Measurements from ENCODE around the gene CLPSL2.
"Not testable (repeated sequence)": the region's sequence is repeated elsewhere in the genome, so short reads cannot be mapped to it uniquely, and the experiment has no call there.

The CLPSL2 gene

DNA sequence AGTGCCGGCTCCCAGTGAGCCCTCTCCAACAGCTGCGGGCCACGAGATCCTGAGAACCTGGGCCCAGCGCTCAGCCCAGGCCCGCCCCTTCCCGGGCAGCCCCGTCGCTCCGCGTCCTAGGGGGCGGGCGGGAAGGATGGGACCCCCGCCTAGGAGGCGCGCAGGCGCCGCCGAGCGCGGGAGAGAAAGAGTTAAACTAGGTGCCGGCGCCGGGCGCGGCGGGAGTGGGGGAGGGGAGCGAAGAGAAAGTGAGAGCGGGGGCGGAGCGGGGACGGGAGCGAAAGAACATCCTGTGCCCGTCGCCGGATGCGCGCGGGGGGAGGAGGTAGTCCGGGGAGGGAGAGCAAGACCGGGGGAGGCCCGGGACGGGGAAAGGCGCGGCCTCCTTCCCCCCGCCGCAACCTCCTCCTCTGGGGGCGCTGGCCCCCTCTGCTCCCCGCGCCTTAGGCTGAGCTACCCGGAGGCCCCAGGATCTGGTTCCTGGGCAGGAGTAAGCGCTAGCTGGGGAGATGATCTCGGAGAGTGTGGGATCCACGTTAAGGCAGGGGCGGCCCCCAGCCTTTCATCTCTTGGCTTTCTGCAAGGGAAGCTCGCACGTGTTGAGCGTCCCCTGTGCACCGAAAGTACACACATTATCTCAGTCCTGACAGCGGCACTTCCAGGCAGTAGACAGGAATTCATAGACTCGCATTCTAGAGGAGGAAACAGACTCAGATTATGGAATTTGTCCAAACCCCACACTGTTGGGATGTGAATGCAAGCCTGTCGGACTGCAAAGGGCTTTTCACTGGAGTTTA, 44.5 kb upstream of the CLPSL2 start:
- H3K79me2 ChIP-seq (ENCODE audit: control insufficient read depth, insufficient read depth, low read length, poor library complexity), result peaks cover 2% of the 10 kb centered on the region
- H3K9me3 ChIP-seq (ENCODE audit: insufficient read depth, low read depth, low read length), result peaks cover 2% of the 10 kb centered on the region
- peak overlapping the region; percentile 23 for H3K14ac ChIP-seq (ENCODE audit: low read length)
- H2AK5ac ChIP-seq (ENCODE audit: low read length), result no peak overlapping the region
- H2BK120ac ChIP-seq (ENCODE audit: insufficient read depth, low read length, poor library complexity), result peak overlapping the region; percentile 67
- H3K9ac ChIP-seq (ENCODE audit: low read length), result peak overlapping the region; percentile 70
- peak overlapping the region; percentile 38 for H3K18ac ChIP-seq (ENCODE audit: low read length)
- peaks cover 15% of the 10 kb centered on the region for H3K79me1 ChIP-seq (ENCODE audit: low read length)
- WGBS (ENCODE audit: extremely low coverage, insufficient coverage, insufficient read length), result no CpG with 5 or more reads among the region's 61 CpGs
- peak overlapping the region; percentile 69 for H3K27ac ChIP-seq (ENCODE audit: low read depth, low read length)
- H3K23ac ChIP-seq (ENCODE audit: low read length), result no peak overlapping the region
- H3K4me3 ChIP-seq (ENCODE audit: low read depth, low read length), result peak overlapping the region; percentile 74
- peak overlapping the region; percentile 67 for H4K8ac ChIP-seq (ENCODE audit: low read depth, low read length)
- peak overlapping the region; percentile 94 for H3K4me2 ChIP-seq (ENCODE audit: low read length)
- no peaks in the 10 kb centered on the region for H3K27me3 ChIP-seq (ENCODE audit: insufficient read depth, low read length)
- peak; percentile 12 to 50 for DNase-seq
- no peak overlapping the region for H3K4ac ChIP-seq (ENCODE audit: low read depth, low read length)
- peak overlapping the region; percentile 88 for H2AFZ ChIP-seq (ENCODE audit: insufficient read depth, low read length, poor library complexity)
- H4K91ac ChIP-seq (ENCODE audit: low read depth, low read length), result peak overlapping the region; percentile 64
- peak overlapping the region; percentile 25 for H2BK12ac ChIP-seq (ENCODE audit: low read length)
- peaks cover 13% of the 10 kb centered on the region in 2 experiments for H3K4me1 ChIP-seq (ENCODE audit: control insufficient read depth in 1 of 2, insufficient read depth in 2 of 2, low read length in 2 of 2)
- peak overlapping the region; percentile 19 for H4K12ac ChIP-seq (ENCODE audit: low read depth, low read length)
- H2BK5ac ChIP-seq (ENCODE audit: low read depth, low read length, poor library complexity), result peak overlapping the region; percentile 83
- H3K36me3 ChIP-seq (ENCODE audit: control insufficient read depth in 1 of 2, insufficient read depth in 2 of 2, low read length in 2 of 2), result no peaks in the 10 kb centered on the region

DNA sequence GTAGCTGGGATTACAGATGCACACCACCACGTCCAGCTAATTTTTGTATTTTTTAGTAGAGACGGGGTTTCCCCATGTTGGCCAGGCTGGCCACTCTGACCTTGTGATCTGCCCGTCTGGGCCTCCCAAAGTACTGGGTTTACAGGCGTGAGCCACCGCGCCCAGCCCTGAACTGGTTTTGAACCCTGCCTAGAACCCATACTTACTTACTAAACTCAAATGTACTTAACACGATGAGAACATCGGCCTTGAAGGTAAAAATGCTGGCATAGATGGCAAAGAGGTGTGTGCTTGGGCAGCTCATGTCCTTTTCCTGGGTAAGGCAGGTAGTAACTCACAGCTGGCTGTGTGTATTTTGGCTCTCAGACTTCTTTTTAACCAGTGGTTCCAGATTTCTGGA, 42.8 kb upstream of the CLPSL2 start:
- H3K9me3 ChIP-seq (ENCODE audit: insufficient read depth, low read depth, low read length), result peaks cover 2% of the 10 kb centered on the region
- no peaks in the 10 kb centered on the region for H3K36me3 ChIP-seq (ENCODE audit: control insufficient read depth in 1 of 2, insufficient read depth in 2 of 2, low read length in 2 of 2)
- H3K9ac ChIP-seq (ENCODE audit: low read length), result no peak overlapping the region
- no peak for DNase-seq
- H3K4me2 ChIP-seq (ENCODE audit: low read length), result no peak overlapping the region
- no peaks in the 10 kb centered on the region for H3K79me2 ChIP-seq (ENCODE audit: control insufficient read depth, insufficient read depth, low read length, poor library complexity)
- H4K12ac ChIP-seq (ENCODE audit: low read depth, low read length), result no peak overlapping the region
- peaks cover 6% of the 10 kb centered on the region for H3K79me1 ChIP-seq (ENCODE audit: low read length)
- no peak overlapping the region for H2AK5ac ChIP-seq (ENCODE audit: low read length)
- no peak overlapping the region for H2BK12ac ChIP-seq (ENCODE audit: low read length)
- no peak overlapping the region for H2BK5ac ChIP-seq (ENCODE audit: low read depth, low read length, poor library complexity)
- H3K4me3 ChIP-seq (ENCODE audit: low read depth, low read length), result no peak overlapping the region
- no peak overlapping the region for H3K18ac ChIP-seq (ENCODE audit: low read length)
- H3K14ac ChIP-seq (ENCODE audit: low read length), result no peak overlapping the region
- no peak overlapping the region for H3K27ac ChIP-seq (ENCODE audit: low read depth, low read length)
- H4K91ac ChIP-seq (ENCODE audit: low read depth, low read length), result no peak overlapping the region
- WGBS (ENCODE audit: extremely low coverage, insufficient coverage, insufficient read length), result no CpG with 5 or more reads among the region's 8 CpGs
- no peaks in the 10 kb centered on the region for H3K27me3 ChIP-seq (ENCODE audit: insufficient read depth, low read length)
- peaks cover 2% of the 10 kb centered on the region in 2 experiments for H3K4me1 ChIP-seq (ENCODE audit: control insufficient read depth in 1 of 2, insufficient read depth in 2 of 2, low read length in 2 of 2)
- H3K23ac ChIP-seq (ENCODE audit: low read length), result no peak overlapping the region
- H2BK120ac ChIP-seq (ENCODE audit: insufficient read depth, low read length, poor library complexity), result no peak overlapping the region
- H2AFZ ChIP-seq (ENCODE audit: insufficient read depth, low read length, poor library complexity), result no peak overlapping the region
- no peak overlapping the region for H4K8ac ChIP-seq (ENCODE audit: low read depth, low read length)
- H3K4ac ChIP-seq (ENCODE audit: low read depth, low read length), result no peak overlapping the region

DNA sequence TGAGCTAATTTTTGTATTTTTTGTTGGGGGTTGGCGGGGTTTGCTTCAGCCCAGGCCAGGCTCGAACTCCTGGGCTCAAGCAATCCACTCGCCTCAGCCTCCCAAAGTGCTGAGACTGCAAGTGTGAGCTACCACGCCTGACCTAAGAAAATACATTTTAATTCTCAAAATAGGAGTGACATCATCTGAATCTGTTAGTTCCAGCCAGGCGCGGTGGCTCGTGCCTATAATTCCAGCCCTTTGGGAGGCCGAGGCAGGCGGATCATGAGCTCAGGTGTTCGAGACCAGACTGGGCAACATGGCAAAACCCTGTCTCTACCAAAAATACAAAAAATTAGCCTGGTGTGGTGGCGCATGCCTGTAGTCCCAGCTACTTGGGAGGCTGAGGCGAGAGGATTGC, 42.1 kb upstream of the CLPSL2 start:
- no CpG with 5 or more reads among the region's 12 CpGs for WGBS (ENCODE audit: extremely low coverage, insufficient coverage, insufficient read length)
- not testable (repeated sequence) for H2BK5ac ChIP-seq (ENCODE audit: low read depth, low read length, poor library complexity); H2BK120ac ChIP-seq (ENCODE audit: insufficient read depth, low read length, poor library complexity); H3K27me3 ChIP-seq (ENCODE audit: insufficient read depth, low read length); H3K27ac ChIP-seq (ENCODE audit: low read depth, low read length); H3K23ac ChIP-seq (ENCODE audit: low read length); DNase-seq; H3K4ac ChIP-seq (ENCODE audit: low read depth, low read length); H4K12ac ChIP-seq (ENCODE audit: low read depth, low read length); H3K9ac ChIP-seq (ENCODE audit: low read length); H3K4me1 ChIP-seq (ENCODE audit: control insufficient read depth in 1 of 2, insufficient read depth in 2 of 2, low read length in 2 of 2); H3K36me3 ChIP-seq (ENCODE audit: control insufficient read depth in 1 of 2, insufficient read depth in 2 of 2, low read length in 2 of 2); H3K4me3 ChIP-seq (ENCODE audit: low read depth, low read length); H3K4me2 ChIP-seq (ENCODE audit: low read length); H3K79me2 ChIP-seq (ENCODE audit: control insufficient read depth, insufficient read depth, low read length, poor library complexity); H4K8ac ChIP-seq (ENCODE audit: low read depth, low read length); H4K91ac ChIP-seq (ENCODE audit: low read depth, low read length); H3K18ac ChIP-seq (ENCODE audit: low read length); H2AFZ ChIP-seq (ENCODE audit: insufficient read depth, low read length, poor library complexity); H3K79me1 ChIP-seq (ENCODE audit: low read length); H3K9me3 ChIP-seq (ENCODE audit: insufficient read depth, low read depth, low read length); H2BK12ac ChIP-seq (ENCODE audit: low read length); H2AK5ac ChIP-seq (ENCODE audit: low read length); H3K14ac ChIP-seq (ENCODE audit: low read length)

DNA sequence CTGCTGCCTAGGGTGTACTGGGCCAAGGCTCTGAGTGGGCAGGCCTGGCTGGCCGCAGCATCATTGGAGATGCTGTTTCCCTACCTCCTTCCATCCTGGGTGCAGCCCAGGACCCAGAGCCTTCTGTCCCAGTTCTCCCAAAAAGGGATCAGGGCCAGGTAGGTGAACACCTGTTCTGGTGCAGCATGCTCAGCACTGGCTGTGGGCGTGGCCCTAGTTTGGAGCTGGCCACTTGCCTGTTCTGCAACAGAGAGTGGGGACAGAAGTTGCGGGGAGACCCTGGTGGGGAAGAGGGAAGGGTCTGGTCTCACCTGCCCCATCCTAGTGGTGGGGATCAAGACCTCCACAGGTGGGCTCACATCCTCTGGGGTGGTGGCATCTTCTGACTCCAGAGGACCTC, 40.9 kb upstream of the CLPSL2 start:
- no CpG with 5 or more reads among the region's 3 CpGs for WGBS (ENCODE audit: extremely low coverage, insufficient coverage, insufficient read length)
- Histone ChIP-seq H3K9ac (ENCODE audit: low read length) (no peak overlapping the region), H4K91ac (ENCODE audit: low read depth, low read length) (no peak overlapping the region), H3K4me3 (ENCODE audit: low read depth, low read length) (no peak overlapping the region), H3K18ac (ENCODE audit: low read length) (no peak overlapping the region), H2AK5ac (ENCODE audit: low read length) (no peak overlapping the region), H3K79me1 (ENCODE audit: low read length) (peaks cover 6% of the 10 kb centered on the region), H3K79me2 (ENCODE audit: control insufficient read depth, insufficient read depth, low read length, poor library complexity) (no peaks in the 10 kb centered on the region), H3K4me1 (ENCODE audit: control insufficient read depth in 1 of 2, insufficient read depth in 2 of 2, low read length in 2 of 2) (peaks cover 7 to 8% of the 10 kb centered on the region in 2 experiments), H3K14ac (ENCODE audit: low read length) (no peak overlapping the region), H3K36me3 (ENCODE audit: control insufficient read depth in 1 of 2, insufficient read depth in 2 of 2, low read length in 2 of 2) (no peaks in the 10 kb centered on the region), H3K9me3 (ENCODE audit: insufficient read depth, low read depth, low read length) (peaks cover 2% of the 10 kb centered on the region), H2AFZ (ENCODE audit: insufficient read depth, low read length, poor library complexity) (no peak overlapping the region), H2BK5ac (ENCODE audit: low read depth, low read length, poor library complexity) (no peak overlapping the region), H2BK12ac (ENCODE audit: low read length) (no peak overlapping the region), H3K4me2 (ENCODE audit: low read length) (no peak overlapping the region), H4K8ac (ENCODE audit: low read depth, low read length) (no peak overlapping the region), H3K4ac (ENCODE audit: low read depth, low read length) (no peak overlapping the region), H3K23ac (ENCODE audit: low read length) (no peak overlapping the region), H2BK120ac (ENCODE audit: insufficient read depth, low read length, poor library complexity) (no peak overlapping the region), H4K12ac (ENCODE audit: low read depth, low read length) (no peak overlapping the region), H3K27me3 (ENCODE audit: insufficient read depth, low read length) (no peaks in the 10 kb centered on the region), H3K27ac (ENCODE audit: low read depth, low read length) (no peak overlapping the region)
- DNase-seq, result no peak

All from trophoblast cell (in vitro differentiated cells and primary cell).